D341Med (cell line): ENCODE results near the gene LRRC19.

Experiments used
- DNase-seq: peaks from one replicate; pipeline ENCODE4 v3.0.0; 2012; ENCODE audit warnings: low spot score

Gene LRRC19

GRCh38 chr9:27005491-27005890 is at the start of gene LRRC19:
Gene LRRC19 (minus strand): TSS chr9:27005672. CDS start chr9:26999694, 5,978 bp downstream.
- DNase-seq = no peak

GRCh38 chr9:27054841-27055240 is 49.4 kb upstream of the LRRC19 start:
- no peak for DNase-seq

GRCh38 chr9:27054125-27054524 is 48.7 kb upstream of the LRRC19 start:
- DNase-seq = no peak

GRCh38 chr9:27053369-27054022 is 48.0 kb upstream of the LRRC19 start:
- no peak for DNase-seq

- DNase-seq = no peak
Observed at GRCh38 chr9:27047136-27047535, 41.7 kb upstream of the LRRC19 start.

GRCh38 chr9:27043176-27043575 is 37.7 kb upstream of the LRRC19 start:
- DNase-seq = peak; percentile 22

- no peak for DNase-seq
Observed at GRCh38 chr9:27042476-27042875, 37.0 kb upstream of the LRRC19 start.

- DNase-seq = no peak
Observed at GRCh38 chr9:27041746-27042145, 36.3 kb upstream of the LRRC19 start.

- no peak for DNase-seq
Observed at GRCh38 chr9:27037499-27037898, 32.0 kb upstream of the LRRC19 start.

- peak; percentile 51 for DNase-seq
Observed at GRCh38 chr9:27033815-27034403, 28.4 kb upstream of the LRRC19 start.

- no peak for DNase-seq
Observed at GRCh38 chr9:27029186-27029585, 23.7 kb upstream of the LRRC19 start.

- DNase-seq = no peak
Observed at GRCh38 chr9:27022920-27023319, 17.4 kb upstream of the LRRC19 start.

GRCh38 chr9:27019589-27019988 is 14.1 kb upstream of the LRRC19 start:
- no peak for DNase-seq

- DNase-seq = no peak
Observed at GRCh38 chr9:27003426-27004077, 1.9 kb downstream of the LRRC19 start.

- no peak for DNase-seq
Observed at GRCh38 chr9:26995810-26996209, 9.7 kb downstream of the LRRC19 start.

GRCh38 chr9:26983340-26983739 is 22.1 kb downstream of the LRRC19 start:
- DNase-seq = no peak

- peak; percentile 63 for DNase-seq
Observed at GRCh38 chr9:26975728-26976707, 29.5 kb downstream of the LRRC19 start.

GRCh38 chr9:26974927-26975326 is 30.5 kb downstream of the LRRC19 start:
- DNase-seq = peak; percentile 20

- DNase-seq = no peak
Observed at GRCh38 chr9:26973989-26974388, 31.5 kb downstream of the LRRC19 start.

GRCh38 chr9:26971721-26972120 is 33.8 kb downstream of the LRRC19 start:
- DNase-seq = no peak

GRCh38 chr9:26956860-26957233 is 48.6 kb downstream of the LRRC19 start:
- DNase-seq = no peak
